Ascending aorta (tissue), 2 donors: Measurements from ENCODE around the gene GUCY2F. TPM values are rescaled to one million over a fixed set of nuclear protein-coding genes. Genes with fewer than 3 reads are reported as not detected.

ENCODE experiments used
- DNase-seq, 2 donors: peaks; one replicate each; pipeline ENCODE4 v3.0.0-alpha.2; 2019; ENCODE audit warnings: low spot score in 2 of 2
- H3K27ac ChIP-seq, 2 donors: fragments of 200-600 bp; sonication (generic); one replicate each; pipeline ENCODE4 v1.5.1; 2016 to 2017; ENCODE audit warnings: mild to moderate bottlenecking in 1 of 2
- H3K27me3 ChIP-seq: fragments of 200-600 bp; sonication (generic); one replicate; pipeline ENCODE4 v1.5.1; 2017
- H3K36me3 ChIP-seq, 2 donors: fragments of 200-600 bp; sonication (generic); one replicate each; pipeline ENCODE4 v1.5.1; 2016
- H3K4me1 ChIP-seq, 2 donors: fragments of 200-600 bp; sonication (generic); one replicate each; pipeline ENCODE4 v1.5.1; 2016 to 2017; ENCODE audit warnings: mild to moderate bottlenecking in 1 of 2
- H3K4me3 ChIP-seq, 2 donors: fragments of 200-600 bp; sonication (generic); one replicate each; pipeline ENCODE4 v1.5.1; 2016 to 2017; ENCODE audit warnings: mild to moderate bottlenecking in 1 of 2
- H3K9me3 ChIP-seq, 2 donors: fragments of 200-600 bp; sonication (generic); one replicate each; pipeline ENCODE4 v1.5.1; 2016
- CTCF ChIP-seq, 3 experiments: fragments of 200-600 bp in 2 of 3; fragments of 450-650 bp in 1 of 3; sonication (generic) in 2 of 3; IDR thresholded peaks; one replicate each; pipeline ENCODE4 v1.5.1; 2016 to 2019; ENCODE audit warnings: antibody characterized with exemption in 3 of 3, mild to moderate bottlenecking in 1 of 3, moderate library complexity in 1 of 3
- intact Hi-C: fragments of 100-400 bp; cut with DNase I; formaldehyde crosslinking; loops from one replicate; pipeline ENCODE4 v1.15.1; 2023
- total RNA-seq: library from RNA; depleted of rRNA; stranded (reverse); fragments of >200 nt; gene quantifications from one replicate; pipeline ENCODE4 v1.1.0, GENCODE V29; 2016

GUCY2F gene
- total RNA-seq, 1 donor from 2014 or later, result not detected

GRCh38 chrX:109440475-109440874, 41.4 kb downstream of the GUCY2F start:
- TF ChIP-seq CTCF (IDR thresholded peaks at IDR 0.05), result no peak
- DNase-seq, result no peak
- H3K4me1 ChIP-seq, result no peaks in the 10 kb centered on the region
- H3K27ac ChIP-seq, result no peak overlapping the region
- H3K4me3 ChIP-seq, result no peak overlapping the region
- intact Hi-C loops, result no loop called here
- no peaks in the 10 kb centered on the region for H3K9me3 ChIP-seq
- H3K27me3 ChIP-seq, result no peaks in the 10 kb centered on the region
- H3K36me3 ChIP-seq, result no peaks in the 10 kb centered on the region

GRCh38 chrX:109409181-109409580, 72.7 kb downstream of the GUCY2F start:
- no peak for TF ChIP-seq CTCF (IDR thresholded peaks at IDR 0.05)
- Histone ChIP-seq H3K9me3 (no peaks in the 10 kb centered on the region), H3K4me1 (no peaks in the 10 kb centered on the region), H3K27me3 (no peaks in the 10 kb centered on the region), H3K36me3 (no peaks in the 10 kb centered on the region), H3K27ac (no peak overlapping the region), H3K4me3 (no peak overlapping the region)
- DNase-seq, result no peak
- intact Hi-C loops, result no loop called here

GRCh38 chrX:109403922-109404321, 78.0 kb downstream of the GUCY2F start:
- Histone ChIP-seq H3K36me3 (no peaks in the 10 kb centered on the region), H3K27me3 (no peaks in the 10 kb centered on the region)
- intact Hi-C loops, result no loop called here

GRCh38 chrX:109399831-109400230, 82.1 kb downstream of the GUCY2F start:
- Histone ChIP-seq H3K27ac (no peak overlapping the region), H3K27me3 (no peaks in the 10 kb centered on the region), H3K36me3 (no peaks in the 10 kb centered on the region), H3K9me3 (no peaks in the 10 kb centered on the region), H3K4me3 (no peak overlapping the region), H3K4me1 (no peaks in the 10 kb centered on the region)
- DNase-seq, result no peak
- intact Hi-C loops, result no loop called here
- no peak for TF ChIP-seq CTCF (IDR thresholded peaks at IDR 0.05)

More at GRCh38 chrX:109403922-109404321, 78.0 kb downstream of the GUCY2F start:
- no peak overlapping the region for H3K4me3 ChIP-seq
- no peak overlapping the region for H3K27ac ChIP-seq
- H3K9me3 ChIP-seq, result no peaks in the 10 kb centered on the region
- TF ChIP-seq CTCF (IDR thresholded peaks at IDR 0.05), result no peak
- no peaks in the 10 kb centered on the region for H3K4me1 ChIP-seq
- no peak for DNase-seq

- intact Hi-C loops, result no loop called here
- no peak for DNase-seq
- Histone ChIP-seq H3K36me3 (no peaks in the 10 kb centered on the region), H3K9me3 (no peaks in the 10 kb centered on the region), H3K4me1 (no peaks in the 10 kb centered on the region), H3K27me3 (no peaks in the 10 kb centered on the region), H3K4me3 (no peak overlapping the region), H3K27ac (no peak overlapping the region)
- no peak for TF ChIP-seq CTCF (IDR thresholded peaks at IDR 0.05)
Observed at GRCh38 chrX:109398833-109399232, 83.1 kb downstream of the GUCY2F start.

GRCh38 chrX:109398061-109398460, 83.8 kb downstream of the GUCY2F start:
- Histone ChIP-seq H3K4me1 (no peaks in the 10 kb centered on the region), H3K27me3 (no peaks in the 10 kb centered on the region), H3K36me3 (no peaks in the 10 kb centered on the region), H3K27ac (no peak overlapping the region), H3K9me3 (no peaks in the 10 kb centered on the region), H3K4me3 (no peak overlapping the region)
- intact Hi-C loops, result no loop called here
- no peak for DNase-seq
- TF ChIP-seq CTCF (IDR thresholded peaks at IDR 0.05), result no peak
